IMR-90 (cell line): ENCODE results near the gene S100A11. TPM values are rescaled to one million over a fixed set of nuclear protein-coding genes. Genes with fewer than 3 reads are reported as not detected.

ENCODE experiments used
- ATAC-seq: fragments of 200-7000 bp; cut with Tn5 transposase; 2 replicates; pipeline ENCODE4 v1.9.1; 2020; ENCODE audit warnings: low read depth, mild to moderate bottlenecking, moderate library complexity
- BruUV-seq: library from RNA; stranded (reverse); fragments of 400-500 nt; replicated peaks from 2 replicates; lab custom pipeline; 2021; lab: Mats Ljungman, UMichigan
- CTCF ChIA-PET: fragments of 300-600 bp; formaldehyde crosslinking; extraction: SDS; loops from one replicate; lab custom pipeline; 2021; ENCODE audit warnings: antibody characterized with exemption; lab: Yijun Ruan, JAX
- POLR2A ChIA-PET: fragments of 300-600 bp; sonication (Branson Sonifier 250); formaldehyde crosslinking; loops from one replicate; lab custom pipeline; 2022; ENCODE audit warnings: antibody characterized with exemption; ENCODE audit not compliant: unreplicated experiment; lab: Charles Lee
- DNase-seq: peaks from one replicate; pipeline ENCODE4 v3.0.0; 2013
- H2AFZ ChIP-seq: replicated peaks from 2 replicates; pipeline ENCODE3; 2013; ENCODE audit warnings: low read length, mild to moderate bottlenecking; ENCODE audit not compliant: poor library complexity
- H2AK5ac ChIP-seq: 2 replicates; pipeline ENCODE4 v1.6.1; 2013; ENCODE audit warnings: low read depth, low read length, inconsistent platforms
- H2AK9ac ChIP-seq: replicated peaks from 2 replicates; pipeline ENCODE3; 2013; ENCODE audit warnings: mild to moderate bottlenecking, low read depth, low read length, moderate library complexity; ENCODE audit not compliant: poor library complexity
- H2BK120ac ChIP-seq: 2 replicates; pipeline ENCODE4 v1.6.1; 2013; ENCODE audit warnings: low read depth, low read length, inconsistent platforms
- H2BK15ac ChIP-seq: 3 replicates; pipeline ENCODE4 v1.6.1; 2013; ENCODE audit warnings: low read depth, low read length, inconsistent platforms
- H2BK20ac ChIP-seq: 2 replicates; pipeline ENCODE4 v1.6.1; 2013; ENCODE audit warnings: low read depth, mild to moderate bottlenecking, inconsistent platforms, low read length, moderate library complexity
- H2BK5ac ChIP-seq: 2 replicates; pipeline ENCODE4 v1.6.1; 2013; ENCODE audit warnings: mild to moderate bottlenecking, low read depth, low read length, inconsistent platforms; ENCODE audit not compliant: poor library complexity, severe bottlenecking
- H3K14ac ChIP-seq: replicated peaks from 2 replicates; pipeline ENCODE4 v1.6.1; 2013; ENCODE audit warnings: low read depth, low read length, inconsistent platforms
- H3K18ac ChIP-seq: 2 replicates; pipeline ENCODE4 v1.6.1; 2013; ENCODE audit warnings: low read depth, low read length, control low read depth
- H3K23ac ChIP-seq: 2 replicates; pipeline ENCODE4 v1.6.1; 2013; ENCODE audit warnings: low read depth, low read length, inconsistent platforms
- H3K27ac ChIP-seq: 2 replicates; pipeline ENCODE4 v1.5.1; 2013; ENCODE audit warnings: mild to moderate bottlenecking, control low read depth, low read length; ENCODE audit not compliant: insufficient read depth
- H3K27me3 ChIP-seq: 2 replicates; pipeline ENCODE4 v1.6.1; 2013; ENCODE audit warnings: low read length; ENCODE audit not compliant: control insufficient read depth, insufficient read depth
- H3K36me3 ChIP-seq: 2 replicates; pipeline ENCODE4 v1.6.1; 2013; ENCODE audit warnings: low read length, mixed read lengths; ENCODE audit not compliant: control insufficient read depth, insufficient read depth
- H3K4ac ChIP-seq: 2 replicates; pipeline ENCODE4 v1.6.1; 2013; ENCODE audit warnings: low read depth, low read length, inconsistent platforms
- H3K4me1 ChIP-seq: 2 replicates; pipeline ENCODE4 v1.6.1; 2013; ENCODE audit warnings: low read length, mixed read lengths; ENCODE audit not compliant: control insufficient read depth, insufficient read depth
- H3K4me2 ChIP-seq: 2 replicates; pipeline ENCODE4 v1.6.1; 2013; ENCODE audit warnings: low read depth, mild to moderate bottlenecking, control low read depth, low read length, moderate library complexity
- H3K4me3 ChIP-seq: 2 replicates; pipeline ENCODE4 v1.5.1; 2013; ENCODE audit warnings: low read depth, mild to moderate bottlenecking, control low read depth, low read length, moderate library complexity; ENCODE audit not compliant: insufficient read depth
- H3K56ac ChIP-seq: 2 replicates; pipeline ENCODE4 v1.6.1; 2013; ENCODE audit warnings: low read length, inconsistent platforms; ENCODE audit not compliant: insufficient read depth; ENCODE audit errors: extremely low read depth
- H3K79me1 ChIP-seq, 2 experiments: 2 replicates each; pipeline ENCODE4 v1.6.1; 2013; ENCODE audit warnings: low read length in 2 of 2, inconsistent platforms in 1 of 2, low read depth in 1 of 2
- H3K9ac ChIP-seq: 2 replicates; pipeline ENCODE4 v1.6.1; 2013; ENCODE audit warnings: low read depth, low read length, control low read depth
- H3K9me1 ChIP-seq: 2 replicates; pipeline ENCODE4 v1.6.1; 2013; ENCODE audit warnings: low read length, inconsistent platforms; ENCODE audit not compliant: insufficient read depth
- H3K9me3 ChIP-seq: 2 replicates; pipeline ENCODE4 v1.6.1; 2013; ENCODE audit warnings: low read length; ENCODE audit not compliant: control insufficient read depth, insufficient read depth
- H4K20me1 ChIP-seq: 2 replicates; pipeline ENCODE4 v1.6.1; 2013; ENCODE audit warnings: low read length, inconsistent platforms; ENCODE audit not compliant: insufficient read depth
- H4K5ac ChIP-seq: 2 replicates; pipeline ENCODE4 v1.6.1; 2013; ENCODE audit warnings: mild to moderate bottlenecking, low read depth, low read length, control low read depth
- H4K8ac ChIP-seq, 2 experiments: 2 replicates each; pipeline ENCODE4 v1.6.1; 2013; ENCODE audit warnings: low read depth in 2 of 2, low read length in 2 of 2, control low read depth in 1 of 2, inconsistent platforms in 1 of 2
- H4K91ac ChIP-seq: 2 replicates; pipeline ENCODE4 v1.6.1; 2013; ENCODE audit warnings: low read depth, low read length, inconsistent platforms; ENCODE audit not compliant: insufficient read depth
- BHLHE40 ChIP-seq: fragments of 150-350 bp; IDR thresholded peaks from 2 replicates; pipeline ENCODE4 v1.6.1; 2016; ENCODE audit warnings: mild to moderate bottlenecking, low read depth, low read length
- CHD1 ChIP-seq: IDR thresholded peaks from 2 replicates; pipeline ENCODE4 v1.6.1; 2012; ENCODE audit warnings: low read depth, low read length, improper control_type of control experiment
- ELK1 ChIP-seq: fragments of 150-350 bp; IDR thresholded peaks from 2 replicates; pipeline ENCODE4 v1.6.1; 2016; ENCODE audit warnings: low read depth, mild to moderate bottlenecking, low read length, moderate library complexity, borderline replicate concordance
- FOS ChIP-seq: fragments of 150-350 bp; IDR thresholded peaks from 2 replicates; pipeline ENCODE4 v1.6.1; 2016; ENCODE audit warnings: low read depth, low read length
- MAFK ChIP-seq: IDR thresholded peaks from 2 replicates; pipeline ENCODE4 v1.6.1; 2012; ENCODE audit warnings: low read depth, low read length, improper control_type of control experiment
- MAZ ChIP-seq: IDR thresholded peaks from 2 replicates; pipeline ENCODE4 v1.6.1; 2012; ENCODE audit warnings: low read depth, mild to moderate bottlenecking, low read length, improper control_type of control experiment, moderate library complexity, borderline replicate concordance
- MXI1 ChIP-seq: IDR thresholded peaks from 2 replicates; pipeline ENCODE4 v1.6.1; 2012; ENCODE audit warnings: low read depth, mild to moderate bottlenecking, low read length, moderate library complexity, borderline replicate concordance
- NFE2L2 ChIP-seq: fragments of 150-350 bp; IDR thresholded peaks from 2 replicates; pipeline ENCODE4 v1.6.1; 2016; ENCODE audit warnings: low read depth, mild to moderate bottlenecking, low read length
- POLR2A ChIP-seq: IDR thresholded peaks from 2 replicates; pipeline ENCODE4 v1.6.1; 2012; ENCODE audit warnings: mild to moderate bottlenecking, low read depth, low read length
- RAD21 ChIP-seq: IDR thresholded peaks from 2 replicates; pipeline ENCODE4 v1.6.1; 2012; ENCODE audit warnings: low read length, improper control_type of control experiment
- RCOR1 ChIP-seq: IDR thresholded peaks from 2 replicates; pipeline ENCODE4 v1.6.1; 2012; ENCODE audit warnings: mild to moderate bottlenecking, low read length, improper control_type of control experiment; ENCODE audit not compliant: insufficient replicate concordance
- RFX5 ChIP-seq: IDR thresholded peaks from 2 replicates; pipeline ENCODE4 v1.8.0; 2012; ENCODE audit warnings: low read depth, mild to moderate bottlenecking, low read length, moderate library complexity
- SMC3 ChIP-seq: fragments of 150-350 bp; IDR thresholded peaks from 2 replicates; pipeline ENCODE4 v1.6.1; 2016; ENCODE audit warnings: low read depth, mild to moderate bottlenecking, antibody characterized with exemption, low read length, moderate library complexity
- USF2 ChIP-seq: fragments of 150-350 bp; IDR thresholded peaks from 2 replicates; pipeline ENCODE4 v1.6.1; 2017; ENCODE audit warnings: mild to moderate bottlenecking, antibody characterized with exemption, low read length, low read depth
- WGBS, 2 experiments: methylation state at CpG; one replicate each; pipeline versions ENCODE4 v1.1.5 to v1.1.7; 2013; ENCODE audit warnings: missing lambda C conversion rate in 2 of 2; ENCODE audit not compliant: insufficient read length in 1 of 2; ENCODE audit errors: extremely low coverage in 2 of 2; 5-methylcytosine and 5-hydroxymethylcytosine counted together
- dilution Hi-C: fragments of 300-500 bp; cut with HindIII; formaldehyde crosslinking; loops from one replicate; pipeline ENCODE4 v1.14.3; 2018; ENCODE audit warnings: low sequenced_read_pairs; ENCODE audit not compliant: unreplicated experiment
- in situ Hi-C: fragments of 300-500 bp; cut with MboI; formaldehyde crosslinking; loops from 3 replicates; pipeline ENCODE4 v1.14.3; 2019; ENCODE audit warnings: low sequenced_read_pairs, inconsistent platforms, mixed read lengths
- intact Hi-C: fragments of 100-400 bp; cut with micrococcal nuclease; formaldehyde crosslinking; loops from 2 replicates; pipeline ENCODE4 v1.10.0; 2022
- polyA plus RNA-seq, 3 experiments: library from polyadenylated mRNA; depleted of rRNA; stranded (reverse); fragments of >200 nt; gene quantifications; 2 replicates each; pipeline ENCODE4 v1.2.3, GENCODE V29; 2012; ENCODE audit warnings: low replicate concordance in 1 of 3
- total RNA-seq: library from RNA; depleted of rRNA; stranded (reverse); fragments of >200 nt; gene quantifications from 2 replicates; pipeline ENCODE4 v1.2.3, GENCODE V29; 2012

Gene S100A11
- total and polyA plus RNA-seq, 2 of the 4 experiments (the other 2 are of a cell fraction), result 167 to 1,402 TPM

- no peak overlapping the region for H3K4ac ChIP-seq
- dilution Hi-C loops (loop anchor here (25.0 kb wide), 1 partner anchor 90 kb away; the partner anchor contains the start of gene THEM4), in situ Hi-C loops (loop anchor here (10.0 kb wide), 1 partner anchor 117 kb away; no protein-coding TSS in a partner anchor), intact Hi-C loops (loop anchor here (1.0 to 5.0 kb wide), 5 partner anchors 34 to 240 kb away; partner anchors contain the start of genes MRPL9 and THEM4)
- no peaks in the 10 kb centered on the region for H3K9me1 ChIP-seq
- H3K18ac ChIP-seq, result no peak overlapping the region
- H3K4me2 ChIP-seq, result peak overlapping the region; percentile 49
- no peak overlapping the region for H3K23ac ChIP-seq
- H2AFZ ChIP-seq, result peak overlapping the region; percentile 76
- ATAC-seq (peak; percentile 96), DNase-seq (peak; percentile 98)
- no peak overlapping the region for H2AK9ac ChIP-seq
- ChIA-PET POLR2A (interaction anchor here (0.8 kb wide), 1 partner anchor 10 kb away, joined by 3 read pairs; no protein-coding TSS in a partner anchor), CTCF (interaction anchor here (0.5 to 5.8 kb wide), 23 partner anchors 9 to 267 kb away, joined by 3 to 67 read pairs (median 4); partner anchors contain the start of genes S100A10 and THEM4)
- peaks cover 27% of the 10 kb centered on the region for H3K27me3 ChIP-seq
- no peak overlapping the region for H2BK15ac ChIP-seq
- BruUV-seq, result no TSS peak
- H4K20me1 ChIP-seq, result no peaks in the 10 kb centered on the region
- no peaks in the 10 kb centered on the region for H3K79me1 ChIP-seq
- H3K9ac ChIP-seq, result no peak overlapping the region
- H4K8ac ChIP-seq, result peak overlapping the region in 1 of 2 experiments; percentile 32; a peak in 2 of 4 replicates
- H2BK120ac ChIP-seq, result peak overlapping the region; percentile 10; the same call in 1 of the 2 replicates
- no peak overlapping the region for H2BK5ac ChIP-seq
- no peak overlapping the region for H2BK20ac ChIP-seq
- no peak overlapping the region for H2AK5ac ChIP-seq
- no peak overlapping the region; the same call in 1 of the 2 replicates for H3K27ac ChIP-seq
- H3K14ac ChIP-seq, result no peak overlapping the region
- H3K4me1 ChIP-seq, result peaks cover 2% of the 10 kb centered on the region; the same call in 1 of the 2 replicates
- no peak overlapping the region for H3K56ac ChIP-seq
- no peak overlapping the region for H3K4me3 ChIP-seq
- H3K9me3 ChIP-seq, result 0 out of 2 replicates have a peak, but pooled peaks cover 3% of the 10 kb centered on the region
- H3K36me3 ChIP-seq, result no peaks in the 10 kb centered on the region
- H4K5ac ChIP-seq, result no peak overlapping the region
- H4K91ac ChIP-seq, result no peak overlapping the region
- no CpG with 5 or more reads among the region's 4 CpGs for WGBS, 2 experiments
- peak; percentile 95 for TF ChIP-seq SMC3
- TF ChIP-seq ELK1, result no peak
- TF ChIP-seq BHLHE40, result no peak
- TF ChIP-seq POLR2A, result no peak
- peak; percentile 78; the same call in 1 of the 2 replicates for TF ChIP-seq FOS
- peak; percentile 36; the same call in 1 of the 2 replicates for TF ChIP-seq USF2
- 0 out of 2 replicates have a peak, but pooled peaks have one; percentile 17 for TF ChIP-seq RFX5
- no peak for TF ChIP-seq NFE2L2
- TF ChIP-seq MAFK, result no peak
- no peak for TF ChIP-seq MXI1
- TF ChIP-seq MAZ, result peak; percentile 27; the same call in 1 of the 2 replicates
- TF ChIP-seq RAD21, result peak; percentile 96
- no peak for TF ChIP-seq RCOR1
- no peak for TF ChIP-seq CHD1
Observed at GRCh38 chr1:152001631-152002584, 34.9 kb downstream of the S100A11 start.
